Stimulated activated CD4-positive, alpha-beta T cell treated with anti-CD3 and anti-CD28 coated beads, Interleukin-4, amount 100 ng/mL, for 48 hours (primary cell): Measurements from ENCODE around the gene ATIC.

Experiments
- DNase-seq, 2 donors: peaks; one replicate each; pipeline ENCODE4 v3.0.0-alpha.2; 2020; ENCODE audit warnings: low read depth in 2 of 2

Gene ATIC

GRCh38 chr2:215399067-215399716 lies 87.3 kb downstream of the ATIC start:
- no peak for DNase-seq
